ENCODE results near the gene TDRD6.

GRCh38 chr6:46677314-46677654, 10.4 kb upstream of the TDRD6 start:
- TF ChIP-seq CTCF (IDR thresholded peaks at IDR 0.05) (peak in 2 of 6 experiments; percentile 21 to 39), POLR2A (IDR thresholded peaks at IDR 0.05) (no peak)

All from thyroid gland (tissue), 4 donors.